ENCODE measurements around the gene CACNG7.

- TF ChIP-seq CTCF (IDR thresholded peaks at IDR 0.05; ENCODE audit: borderline replicate concordance, extremely low read depth, low read length, poor library complexity, severe bottlenecking): no peak
- TF ChIP-seq EZH2 (IDR thresholded peaks at IDR 0.05; ENCODE audit: borderline replicate concordance, low read depth, low read length, severe bottlenecking): no peak
Measured at GRCh38 chr19:53991224-53992113, 82.4 kb downstream of the CACNG7 start, which contains the start of gene CACNG6.
